SU-DHL-6 (cell line): ENCODE data around the gene GTPBP10.
"Not testable (repeated sequence)": the region's sequence is repeated elsewhere in the genome, so short reads cannot be mapped to it uniquely, and the experiment has no call there.

Source experiments
- EZH2phosphoT487 ChIP-seq: fragments of 200-600 bp; sonication (generic), shearing (Covaris generic); conservative IDR thresholded peaks from 2 replicates; pipeline ENCODE4 v1.6.1; 2018; ENCODE audit warnings: mild to moderate bottlenecking, antibody characterized with exemption, low read length, moderate library complexity, mixed read lengths
- TF ChIP-seq, protein P1 (sequence below): fragments of 200-600 bp; sonication (generic); IDR thresholded peaks from one replicate; pipeline ENCODE4 v1.5.1; 2017; ENCODE audit warnings: antibody characterized with exemption, mild to moderate bottlenecking, low read length, moderate library complexity; ENCODE audit not compliant: insufficient read depth, poor library complexity, severe bottlenecking

DNA sequence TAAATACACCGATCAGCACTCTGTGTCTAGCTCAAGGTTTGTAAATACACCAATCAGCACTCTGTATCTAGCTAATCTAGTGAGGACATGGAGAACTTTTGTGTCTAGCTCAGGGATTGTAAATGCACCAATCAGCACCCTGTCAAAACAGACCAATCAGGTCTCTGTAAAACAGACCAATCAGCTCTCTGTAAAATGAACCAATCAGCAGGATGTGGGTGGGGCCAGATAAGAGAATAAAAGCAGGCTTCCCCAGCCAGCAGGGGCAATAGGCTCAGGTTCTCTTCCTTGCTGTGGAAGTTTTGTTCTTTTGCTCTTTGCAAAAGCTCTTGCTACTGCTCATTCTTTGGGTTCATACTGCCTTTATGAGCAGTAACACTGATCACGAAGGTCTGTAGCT is 11.6 kb upstream of the GTPBP10 start:
- TF ChIP-seq, protein P1, sequence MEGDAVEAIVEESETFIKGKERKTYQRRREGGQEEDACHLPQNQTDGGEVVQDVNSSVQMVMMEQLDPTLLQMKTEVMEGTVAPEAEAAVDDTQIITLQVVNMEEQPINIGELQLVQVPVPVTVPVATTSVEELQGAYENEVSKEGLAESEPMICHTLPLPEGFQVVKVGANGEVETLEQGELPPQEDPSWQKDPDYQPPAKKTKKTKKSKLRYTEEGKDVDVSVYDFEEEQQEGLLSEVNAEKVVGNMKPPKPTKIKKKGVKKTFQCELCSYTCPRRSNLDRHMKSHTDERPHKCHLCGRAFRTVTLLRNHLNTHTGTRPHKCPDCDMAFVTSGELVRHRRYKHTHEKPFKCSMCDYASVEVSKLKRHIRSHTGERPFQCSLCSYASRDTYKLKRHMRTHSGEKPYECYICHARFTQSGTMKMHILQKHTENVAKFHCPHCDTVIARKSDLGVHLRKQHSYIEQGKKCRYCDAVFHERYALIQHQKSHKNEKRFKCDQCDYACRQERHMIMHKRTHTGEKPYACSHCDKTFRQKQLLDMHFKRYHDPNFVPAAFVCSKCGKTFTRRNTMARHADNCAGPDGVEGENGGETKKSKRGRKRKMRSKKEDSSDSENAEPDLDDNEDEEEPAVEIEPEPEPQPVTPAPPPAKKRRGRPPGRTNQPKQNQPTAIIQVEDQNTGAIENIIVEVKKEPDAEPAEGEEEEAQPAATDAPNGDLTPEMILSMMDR = not testable (repeated sequence)
- TF ChIP-seq EZH2phosphoT487 = not testable (repeated sequence)
